ENCODE results near the gene POU2F3.
"Not testable (repeated sequence)": the region's sequence is repeated elsewhere in the genome, so short reads cannot be mapped to it uniquely, and the experiment has no call there.

Gene POU2F3

GRCh38 chr11:120253377-120253776, 13.4 kb downstream of the POU2F3 start:
- DNase-seq: not testable (repeated sequence)

GRCh38 chr11:120254788-120255518, 15.0 kb downstream of the POU2F3 start:
- DNase-seq: no peak

DNA sequence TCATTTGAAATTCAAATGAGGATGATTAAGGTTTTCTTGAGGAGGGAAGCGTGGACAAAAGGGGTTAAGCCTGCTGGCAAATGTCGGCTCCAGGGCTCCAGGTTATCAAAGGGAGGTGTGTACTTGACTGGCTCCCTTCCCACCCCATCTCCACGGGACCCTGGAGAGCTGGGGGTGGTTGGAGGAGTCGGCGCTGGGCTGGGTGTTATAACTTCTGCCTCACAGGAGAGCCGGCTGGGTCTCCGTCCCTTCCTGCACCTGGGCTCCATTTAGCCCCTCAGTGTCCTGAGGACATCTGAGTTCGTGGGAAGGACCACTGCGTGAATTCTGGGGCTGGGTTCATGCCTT, 15.6 kb downstream of the POU2F3 start:
- DNase-seq: no peak

DNA sequence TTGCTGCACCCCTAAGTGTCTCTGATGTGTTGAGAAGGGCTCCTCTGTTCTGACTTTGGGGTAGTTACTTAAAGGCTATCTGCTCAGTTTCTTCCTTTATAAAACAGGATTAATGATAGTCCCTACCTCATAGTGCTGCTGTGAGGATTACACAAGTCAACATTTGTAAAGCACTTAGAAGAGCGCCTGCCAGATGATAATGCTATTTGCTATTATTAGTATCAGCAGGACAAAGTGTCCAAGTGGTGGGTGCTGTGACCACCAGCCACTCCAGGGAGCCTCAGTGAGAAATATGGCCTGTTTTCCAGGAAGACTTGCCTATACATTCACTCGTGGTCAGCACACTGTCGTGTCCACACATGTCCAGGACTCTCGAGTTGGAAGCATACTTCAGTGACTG, 16.2 kb downstream of the POU2F3 start:
- DNase-seq: no peak

DNA sequence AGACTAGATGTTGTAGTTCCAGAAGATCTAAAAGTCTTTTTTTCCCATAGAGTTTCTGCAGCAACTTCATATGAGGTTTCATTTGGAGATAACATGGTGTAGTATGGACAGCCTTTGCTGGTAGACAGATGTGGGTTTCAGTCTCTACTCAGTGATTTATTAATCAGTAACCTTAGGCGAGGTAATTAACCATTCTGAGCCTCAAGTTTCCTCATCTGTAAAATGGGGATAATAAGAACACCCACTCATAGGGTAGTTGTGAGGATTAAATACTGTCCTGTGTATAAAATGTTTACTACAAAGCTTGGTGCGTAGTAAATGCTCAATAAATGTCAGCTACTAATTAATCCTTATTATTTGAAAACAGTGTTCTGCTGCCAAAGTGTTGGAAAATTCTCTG, 16.8 kb downstream of the POU2F3 start:
- no peak for DNase-seq

- DNase-seq: no peak
These were observed 17.4 kb downstream of the POU2F3 start for GRCh38 chr11:120257346-120257745.

- DNase-seq: no peak
These were observed 18.7 kb downstream of the POU2F3 start for GRCh38 chr11:120258661-120259060.

DNA sequence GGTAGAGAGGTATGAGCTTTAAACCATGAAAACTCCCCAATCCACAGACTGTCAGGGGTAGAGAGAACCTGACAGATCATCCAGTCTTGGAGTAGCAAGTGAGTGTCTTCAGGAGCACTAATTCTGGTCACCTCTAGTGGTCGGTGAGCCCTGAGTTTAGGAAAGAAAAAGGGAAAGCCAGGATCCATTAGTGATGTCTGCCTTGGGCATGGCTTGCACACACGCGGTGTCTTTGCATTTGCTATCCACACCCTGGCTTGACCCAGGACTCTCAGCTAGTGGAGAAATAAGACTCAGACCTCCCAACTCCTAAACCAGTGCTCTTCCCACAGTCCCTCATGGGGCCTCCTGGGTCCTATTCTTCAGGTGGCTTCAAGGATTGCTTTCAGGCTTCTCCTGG, 19.3 kb downstream of the POU2F3 start:
- no peak for DNase-seq

DNA sequence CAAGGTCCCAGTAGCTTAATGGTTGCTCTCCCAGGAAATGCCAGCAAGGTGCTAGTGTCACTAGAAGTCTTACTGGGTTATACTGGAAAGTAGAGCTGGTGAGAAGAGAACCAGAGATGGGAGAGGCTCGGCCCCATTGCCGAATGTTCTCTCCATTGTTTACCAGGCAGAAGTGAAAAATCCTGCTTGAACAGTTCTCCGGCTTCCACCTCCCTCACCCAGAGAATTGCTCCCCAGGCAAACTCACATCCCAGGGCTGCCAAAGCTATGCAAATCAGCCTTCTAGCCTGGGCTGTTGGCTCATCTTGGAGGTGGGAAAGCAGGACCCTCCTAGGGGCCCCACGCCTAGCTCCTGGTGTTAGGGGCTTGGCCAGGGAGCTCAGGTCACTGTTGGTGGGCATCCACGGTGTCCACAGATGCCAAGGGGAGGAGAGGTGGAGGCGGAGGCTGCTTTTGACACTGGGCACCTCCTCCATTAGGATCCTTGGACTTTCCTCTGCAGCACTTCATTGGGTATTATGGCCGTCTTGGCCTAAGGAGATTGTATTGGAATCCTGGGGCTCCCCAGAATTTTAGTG, 20.1 kb downstream of the POU2F3 start:
- DNase-seq: no peak

DNA sequence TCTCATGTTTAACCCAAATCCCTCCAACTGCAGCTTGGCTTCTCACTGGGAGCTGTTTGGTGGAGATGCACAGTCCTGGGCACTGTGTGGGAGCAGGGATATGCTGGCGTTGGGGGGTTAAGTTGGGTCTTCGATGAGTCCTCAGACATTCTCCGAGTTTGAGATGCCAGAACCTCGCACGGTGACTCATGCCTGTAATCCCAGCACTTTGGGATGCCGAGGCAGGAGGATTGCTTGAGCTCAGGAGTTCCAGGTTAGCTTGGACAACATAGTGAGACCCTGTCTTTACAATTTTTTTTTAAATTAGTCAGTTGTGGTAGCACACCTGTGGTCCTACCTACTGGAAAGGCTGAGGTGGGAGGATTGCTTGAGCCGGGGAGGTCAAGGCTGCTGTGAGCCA, 20.7 kb downstream of the POU2F3 start:
- no peak for DNase-seq

- no peak for DNase-seq
These were observed 21.4 kb downstream of the POU2F3 start for GRCh38 chr11:120261321-120261720.

GRCh38 chr11:120261931-120262330, 22.0 kb downstream of the POU2F3 start:
- no peak for DNase-seq

GRCh38 chr11:120267319-120267718, 27.4 kb downstream of the POU2F3 start:
- no peak for DNase-seq

- no peak for DNase-seq
These were observed 28.7 kb downstream of the POU2F3 start for GRCh38 chr11:120268686-120269085.

GRCh38 chr11:120270386-120270785, 30.4 kb downstream of the POU2F3 start:
- DNase-seq: no peak

- no peak for DNase-seq
These were observed 31.7 kb downstream of the POU2F3 start for GRCh38 chr11:120271672-120272071.

GRCh38 chr11:120272303-120272702, 32.4 kb downstream of the POU2F3 start:
- DNase-seq: peak; percentile 57

- DNase-seq: peak; percentile 17
These were observed 33.5 kb downstream of the POU2F3 start for GRCh38 chr11:120273432-120273831.

GRCh38 chr11:120273956-120274355, 34.0 kb downstream of the POU2F3 start:
- DNase-seq: not testable (repeated sequence)

- DNase-seq: no peak
These were observed 39.6 kb downstream of the POU2F3 start for GRCh38 chr11:120279502-120279901.

- DNase-seq: no peak
These were observed 40.7 kb downstream of the POU2F3 start for GRCh38 chr11:120280600-120281051.

GRCh38 chr11:120281143-120281795, 41.3 kb downstream of the POU2F3 start:
- DNase-seq: peak; percentile 20

GRCh38 chr11:120283124-120283523, 43.2 kb downstream of the POU2F3 start:
- DNase-seq: no peak

GRCh38 chr11:120284272-120284671, 44.3 kb downstream of the POU2F3 start:
- no peak for DNase-seq

Data from fibroblast of skin of scalp (primary cell).